ENCODE results near the gene PIP5K1B.

GRCh38 chr9:68950689-68951088 lies 245.6 kb downstream of the PIP5K1B start:
- no peak for TF ChIP-seq CTCF (IDR thresholded peaks at IDR 0.05; ENCODE audit: poor library complexity)
- TF ChIP-seq EZH2 (IDR thresholded peaks at IDR 0.05; ENCODE audit: borderline replicate concordance): no peak
- TF ChIP-seq EZH2phosphoT487 (IDR thresholded peaks at IDR 0.05; ENCODE audit: low read depth, severe bottlenecking, unreplicated experiment): no peak

Measured in hepatocyte (in vitro differentiated cells).